ENCODE measurements around the gene MAPK8IP3. TPM values are rescaled to one million over a fixed set of nuclear protein-coding genes. Genes with fewer than 3 reads are reported as not detected.

MAPK8IP3 gene
- total RNA-seq, 1 donor from 2014 or later: 28.5 TPM

- H3K27me3 Mint-ChIP-seq (ENCODE audit: insufficient read depth, low read depth): peaks cover 9% of the 10 kb centered on the region
- H3K9me3 Mint-ChIP-seq: no peaks in the 10 kb centered on the region
- Histone ChIP-seq H3K4me3 (no peak overlapping the region), H3K27me3 (no peaks in the 10 kb centered on the region), H3K9ac (no peak overlapping the region), H3K9me3 (ENCODE audit: low read depth) (no peaks in the 10 kb centered on the region), H4K20me1 (ENCODE audit: low read depth) (peaks cover 50% of the 10 kb centered on the region), H3K79me2 (ENCODE audit: low read depth) (peaks cover 35% of the 10 kb centered on the region), H3K4me1 (peaks cover 6% of the 10 kb centered on the region), H3K27ac (no peak overlapping the region), H2AFZ (replicated peaks) (no peak overlapping the region), H3K4me2 (no peak overlapping the region), H3F3A (ENCODE audit: low read depth) (peaks cover 16% of the 10 kb centered on the region), H3K36me3 (no peaks in the 10 kb centered on the region)
- H3K27ac Mint-ChIP-seq: no peak overlapping the region
- TF ChIP-seq CTCF (IDR thresholded peaks at IDR 0.05): no peak
- TF ChIP-seq EZH2 (IDR thresholded peaks at IDR 0.05): no peak
- no peak for TF ChIP-seq EZH2phosphoT487 (IDR thresholded peaks at IDR 0.05)
- H3K36me3 Mint-ChIP-seq: no peaks in the 10 kb centered on the region
- H3K4me1 Mint-ChIP-seq: peaks cover 13% of the 10 kb centered on the region
- no peak for DNase-seq (ENCODE audit: low spot score)
- H3K4me3 Mint-ChIP-seq: peak overlapping the region; percentile 90
Observed at GRCh38 chr16:1779741-1780676, 74.0 kb downstream of the MAPK8IP3 start.

- H3K27me3 ChIP-seq: no peaks in the 10 kb centered on the region
- Mint-ChIP-seq H3K9me3 (no peaks in the 10 kb centered on the region), H3K4me3 (peak overlapping the region; percentile 90), H3K27me3 (ENCODE audit: insufficient read depth, low read depth) (peaks cover 9% of the 10 kb centered on the region), H3K36me3 (no peaks in the 10 kb centered on the region), H3K4me1 (peaks cover 15% of the 10 kb centered on the region), H3K27ac (no peak overlapping the region)
- no peaks in the 10 kb centered on the region for H3K9me3 ChIP-seq (ENCODE audit: low read depth)
- no peak overlapping the region for H3K27ac ChIP-seq
- no peak overlapping the region for H3K4me2 ChIP-seq
- H3K4me1 ChIP-seq: peaks cover 6% of the 10 kb centered on the region
- no peak overlapping the region for H3K9ac ChIP-seq
- H3K36me3 ChIP-seq: no peaks in the 10 kb centered on the region
- H3K4me3 ChIP-seq: no peak overlapping the region
- H4K20me1 ChIP-seq (ENCODE audit: low read depth): peaks cover 56% of the 10 kb centered on the region
- DNase-seq (ENCODE audit: low spot score): no peak
- H3K79me2 ChIP-seq (ENCODE audit: low read depth): peaks cover 41% of the 10 kb centered on the region
- H3F3A ChIP-seq (ENCODE audit: low read depth): peaks cover 16% of the 10 kb centered on the region
- no peak for TF ChIP-seq CTCF (IDR thresholded peaks at IDR 0.05)
- no peak for TF ChIP-seq EZH2phosphoT487 (IDR thresholded peaks at IDR 0.05)
- TF ChIP-seq EZH2 (IDR thresholded peaks at IDR 0.05): no peak
- H2AFZ ChIP-seq (replicated peaks): no peak overlapping the region
Observed at GRCh38 chr16:1780677-1781072, 74.7 kb downstream of the MAPK8IP3 start.

- Histone ChIP-seq H3K27me3 (no peaks in the 10 kb centered on the region), H3K27ac (no peak overlapping the region), H3K9ac (no peak overlapping the region), H3K36me3 (no peaks in the 10 kb centered on the region), H4K20me1 (ENCODE audit: low read depth) (peaks cover 56% of the 10 kb centered on the region), H3K4me2 (peak overlapping the region; percentile 97), H3F3A (ENCODE audit: low read depth) (peaks cover 16% of the 10 kb centered on the region), H3K4me3 (peak overlapping the region; percentile 95), H2AFZ (replicated peaks) (no peak overlapping the region), H3K79me2 (ENCODE audit: low read depth) (peaks cover 43% of the 10 kb centered on the region), H3K4me1 (peaks cover 6% of the 10 kb centered on the region), H3K9me3 (ENCODE audit: low read depth) (no peaks in the 10 kb centered on the region)
- DNase-seq (ENCODE audit: low spot score): no peak
- no peaks in the 10 kb centered on the region for H3K9me3 Mint-ChIP-seq
- peaks cover 10% of the 10 kb centered on the region for H3K27me3 Mint-ChIP-seq (ENCODE audit: insufficient read depth, low read depth)
- H3K4me3 Mint-ChIP-seq: peak overlapping the region; percentile 90
- H3K4me1 Mint-ChIP-seq: peaks cover 15% of the 10 kb centered on the region
- TF ChIP-seq EZH2 (IDR thresholded peaks at IDR 0.05): no peak
- TF ChIP-seq CTCF (IDR thresholded peaks at IDR 0.05): no peak
- TF ChIP-seq EZH2phosphoT487 (IDR thresholded peaks at IDR 0.05): no peak
- H3K36me3 Mint-ChIP-seq: no peaks in the 10 kb centered on the region
- no peak overlapping the region for H3K27ac Mint-ChIP-seq
Observed at GRCh38 chr16:1781254-1781653, 75.3 kb downstream of the MAPK8IP3 start.

All from neural progenitor cell (in vitro differentiated cells).